ENCODE data around the gene NR1I2. TPM values are rescaled to one million over a fixed set of nuclear protein-coding genes. Genes with fewer than 3 reads are reported as not detected.

The NR1I2 gene
- polyA plus RNA-seq, 3 donors = 0.07 TPM; not detected in 2

GRCh38 chr3:119759962-119760361 lies 21.9 kb upstream of the NR1I2 start:
- DNase-seq = no peak
- intact Hi-C loops (cut with micrococcal nuclease) = no loop called here
- Histone ChIP-seq H3K9me3 (replicated peaks in 1 of 2; ENCODE audit: control insufficient read depth in 1 of 2, insufficient read depth in 1 of 2, low read length in 2 of 2) (no peaks in the 10 kb centered on the region), H3K4me2 (replicated peaks; ENCODE audit: extremely low read depth, low read length, poor library complexity, severe bottlenecking) (no peak overlapping the region), H3K4me1 (ENCODE audit: control insufficient read depth in 1 of 2, insufficient read depth in 2 of 2, low read length in 2 of 2) (no peaks in the 10 kb centered on the region), H3K36me3 (replicated peaks in 1 of 2; ENCODE audit: control insufficient read depth in 1 of 2, insufficient read depth in 2 of 2, low read length in 2 of 2) (no peaks in the 10 kb centered on the region), H3K79me2 (ENCODE audit: insufficient read depth, low read length) (no peaks in the 10 kb centered on the region), H3K27me3 (ENCODE audit: control insufficient read depth in 2 of 2, insufficient read depth in 2 of 2, low read length in 2 of 2) (no peaks in the 10 kb centered on the region), H3K27ac (ENCODE audit: low read depth in 1 of 2, low read length in 2 of 2) (no peak overlapping the region), H4K20me1 (ENCODE audit: insufficient read depth, low read length) (no peaks in the 10 kb centered on the region), H2AFZ (ENCODE audit: insufficient read depth, low read depth, low read length, poor library complexity, severe bottlenecking) (no peak overlapping the region), H3K9ac (ENCODE audit: insufficient read depth, low read length, poor library complexity, severe bottlenecking) (no peak overlapping the region), H3K4me3 (replicated peaks in 1 of 3; ENCODE audit: low read depth in 2 of 3, low read length in 3 of 3) (no peak overlapping the region)
- peaks cover 1 to 15% (median 11%) of the 10 kb centered on the region in 7 donors for H3K9me3 Mint-ChIP-seq
- H3K27me3 Mint-ChIP-seq (ENCODE audit: low read depth in 3 of 3) = peaks cover 0 to 2% (median 1%) of the 10 kb centered on the region in 3 donors
- WGBS (ENCODE audit: insufficient coverage) = no CpG with 5 or more reads among the region's 1 CpG
- no peaks in the 10 kb centered on the region for H3K4me1 Mint-ChIP-seq
- no peak for TF ChIP-seq CTCF (IDR thresholded peaks at IDR 0.05)
- H3K27ac Mint-ChIP-seq = no peak overlapping the region
- H3K4me3 Mint-ChIP-seq = no peak overlapping the region
- H3K36me3 Mint-ChIP-seq = no peaks in the 10 kb centered on the region

- H3K9ac ChIP-seq (ENCODE audit: insufficient read depth, low read length, poor library complexity, severe bottlenecking) = no peak overlapping the region
- Mint-ChIP-seq H3K4me3 (no peak overlapping the region), H3K27me3 (ENCODE audit: low read depth in 3 of 3) (peaks cover 0 to 2% (median 1%) of the 10 kb centered on the region in 3 donors), H3K27ac (no peak overlapping the region), H3K36me3 (no peaks in the 10 kb centered on the region), H3K9me3 (peaks cover 3 to 12% (median 9%) of the 10 kb centered on the region in 7 donors), H3K4me1 (no peaks in the 10 kb centered on the region)
- no peak for TF ChIP-seq CTCF (IDR thresholded peaks at IDR 0.05)
- H3K36me3 ChIP-seq (replicated peaks in 1 of 2; ENCODE audit: control insufficient read depth in 1 of 2, insufficient read depth in 2 of 2, low read length in 2 of 2) = no peaks in the 10 kb centered on the region
- H3K4me2 ChIP-seq (replicated peaks; ENCODE audit: extremely low read depth, low read length, poor library complexity, severe bottlenecking) = no peak overlapping the region
- no peaks in the 10 kb centered on the region for H3K27me3 ChIP-seq (ENCODE audit: control insufficient read depth in 2 of 2, insufficient read depth in 2 of 2, low read length in 2 of 2)
- WGBS (ENCODE audit: insufficient coverage) = no CpG with 5 or more reads among the region's 2 CpGs
- intact Hi-C loops (cut with micrococcal nuclease) = no loop called here
- H3K27ac ChIP-seq (ENCODE audit: low read depth in 1 of 2, low read length in 2 of 2) = no peak overlapping the region
- DNase-seq = no peak
- H3K79me2 ChIP-seq (ENCODE audit: insufficient read depth, low read length) = no peaks in the 10 kb centered on the region
- H2AFZ ChIP-seq (ENCODE audit: insufficient read depth, low read depth, low read length, poor library complexity, severe bottlenecking) = no peak overlapping the region
- no peaks in the 10 kb centered on the region for H4K20me1 ChIP-seq (ENCODE audit: insufficient read depth, low read length)
- H3K4me1 ChIP-seq (ENCODE audit: control insufficient read depth in 1 of 2, insufficient read depth in 2 of 2, low read length in 2 of 2) = no peaks in the 10 kb centered on the region
- no peak overlapping the region for H3K4me3 ChIP-seq (replicated peaks in 1 of 3; ENCODE audit: low read depth in 2 of 3, low read length in 3 of 3)
- peaks cover 0 to under 1% of the 10 kb centered on the region in 2 donors for H3K9me3 ChIP-seq (replicated peaks in 1 of 2; ENCODE audit: control insufficient read depth in 1 of 2, insufficient read depth in 1 of 2, low read length in 2 of 2)
Observed at GRCh38 chr3:119762876-119763275, 19.0 kb upstream of the NR1I2 start.
